ENCODE data around the gene NUDT15.
"Not testable (repeated sequence)": the region's sequence is repeated elsewhere in the genome, so short reads cannot be mapped to it uniquely, and the experiment has no call there.

The NUDT15 gene

DNA sequence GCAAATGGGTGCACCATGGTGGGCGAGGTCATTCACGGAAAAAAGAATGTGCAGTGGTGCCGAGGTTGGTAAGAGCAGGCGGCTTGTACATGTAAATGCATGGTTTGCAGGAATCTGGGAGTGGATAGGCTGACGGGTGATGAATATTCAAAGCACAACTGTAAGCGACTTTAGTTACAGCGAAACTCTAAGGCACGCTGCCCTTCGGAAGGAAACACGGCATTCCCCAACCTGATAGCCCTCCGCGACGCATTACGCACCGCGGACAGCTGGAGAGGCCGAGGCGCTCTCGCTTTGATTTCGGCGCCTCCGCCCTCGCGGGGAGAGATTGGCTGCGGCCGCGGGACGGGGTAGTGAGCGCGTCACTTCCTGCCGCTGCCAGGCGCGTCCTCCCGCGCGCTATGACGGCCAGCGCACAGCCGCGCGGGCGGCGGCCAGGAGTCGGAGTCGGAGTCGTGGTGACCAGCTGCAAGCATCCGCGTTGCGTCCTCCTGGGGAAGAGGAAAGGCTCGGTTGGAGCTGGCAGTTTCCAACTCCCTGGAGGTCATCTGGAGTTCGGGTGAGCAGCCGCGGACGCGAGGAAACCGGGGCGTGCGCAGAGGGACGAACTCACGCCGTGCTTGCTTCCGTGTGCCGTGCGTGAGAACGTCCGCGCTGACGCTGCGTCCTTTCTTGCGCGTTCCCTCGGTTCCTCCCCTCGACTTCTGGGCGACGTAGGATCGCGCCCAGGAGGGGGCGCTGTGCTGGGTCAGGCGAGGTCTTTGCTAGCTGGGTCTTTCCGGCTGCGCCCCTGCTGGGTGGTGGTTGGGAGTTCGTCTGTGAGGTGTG is at the start of gene NUDT15:
Gene NUDT15, plus strand, starts transcription at position 381 of the 828 bp plus-strand sequence. Its CDS starts 21 bp downstream, at position 402.
- Mint-ChIP-seq H3K4me1 (ENCODE audit: low read depth) (peaks cover 33% of the 10 kb centered on the region), H3K4me3 (peak within 1 kb of the TSS; percentile 94), H3K27ac (peak within 1 kb of the TSS; percentile 98), H3K36me3 (ENCODE audit: low read depth) (peaks cover 20% of the 10 kb centered on the region), H3K9me3 (peaks cover 9% of the 10 kb centered on the region), H3K27me3 (ENCODE audit: low read depth) (no peaks in the 10 kb centered on the region)

DNA sequence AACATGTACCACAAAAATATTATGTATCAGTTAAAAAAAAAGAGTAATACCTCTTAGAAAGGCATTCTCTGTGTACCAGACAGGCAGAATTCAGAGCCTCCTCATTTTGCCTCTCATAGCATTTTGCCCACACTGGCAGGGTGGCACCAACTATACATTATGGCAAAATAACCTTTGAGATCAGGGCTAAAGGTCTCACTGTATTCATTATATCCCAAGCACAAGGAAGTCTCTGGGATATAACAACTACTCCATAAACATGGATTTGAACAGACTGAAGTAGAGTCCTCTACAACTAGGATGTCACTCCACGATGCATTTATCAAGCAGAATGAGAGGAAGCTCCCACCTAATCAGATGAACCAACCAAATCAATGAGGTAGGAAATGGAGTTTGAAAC is 47.1 kb upstream of the NUDT15 start:
- Mint-ChIP-seq H3K9me3 (no peaks in the 10 kb centered on the region), H3K4me1 (ENCODE audit: low read depth) (peaks cover 2% of the 10 kb centered on the region), H3K4me3 (no peak overlapping the region), H3K27ac (no peak overlapping the region), H3K36me3 (ENCODE audit: low read depth) (peaks cover 50% of the 10 kb centered on the region), H3K27me3 (ENCODE audit: low read depth) (no peaks in the 10 kb centered on the region)

DNA sequence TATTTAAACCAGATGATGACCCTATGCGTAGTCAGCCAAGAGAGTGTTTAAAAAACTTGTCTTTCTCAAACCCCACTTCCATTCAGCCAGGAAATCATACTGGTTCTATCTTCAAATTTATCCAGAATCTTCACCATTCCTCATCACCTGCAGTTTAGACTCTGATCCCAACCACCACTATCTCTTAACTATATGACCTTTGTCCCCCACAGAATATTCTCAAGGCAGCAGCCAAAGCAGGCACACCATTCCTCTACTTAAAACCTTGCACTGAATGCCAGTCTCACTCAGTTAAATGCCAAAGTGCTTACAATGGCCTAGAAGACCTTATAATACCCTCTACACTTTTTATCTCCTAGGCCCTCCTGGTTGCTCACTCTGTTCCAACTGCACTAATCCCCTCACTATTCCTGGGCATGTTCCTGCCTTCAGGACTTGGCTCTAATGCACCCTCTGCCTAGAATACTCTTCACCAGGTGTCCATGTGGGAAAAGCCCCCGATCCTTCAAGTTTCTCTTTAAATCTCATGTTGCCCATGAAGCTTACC is 46.5 kb upstream of the NUDT15 start:
- Mint-ChIP-seq H3K4me3 (no peak overlapping the region), H3K4me1 (ENCODE audit: low read depth) (peaks cover 2% of the 10 kb centered on the region), H3K27ac (peak overlapping the region; percentile 22), H3K9me3 (no peaks in the 10 kb centered on the region), H3K27me3 (ENCODE audit: low read depth) (no peaks in the 10 kb centered on the region), H3K36me3 (ENCODE audit: low read depth) (peaks cover 45% of the 10 kb centered on the region)

DNA sequence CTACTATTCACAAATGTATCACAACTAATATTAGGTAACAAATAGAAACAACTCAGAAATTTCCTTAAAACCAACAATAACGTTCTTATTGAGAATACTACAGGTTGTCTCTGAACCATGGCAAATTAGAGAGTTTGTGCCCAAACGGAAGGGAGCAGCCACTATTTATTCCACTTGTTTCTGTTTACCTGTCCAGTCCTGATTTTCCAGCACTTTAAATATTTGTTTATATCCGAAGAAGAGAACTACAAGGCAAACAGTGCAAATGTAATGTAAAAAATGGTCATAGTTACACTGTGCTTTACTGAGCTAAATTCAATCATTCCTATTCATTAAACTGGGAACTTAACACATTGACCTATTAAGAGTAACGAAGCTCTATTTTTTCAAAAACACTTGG is 45.7 kb upstream of the NUDT15 start:
- H3K27ac Mint-ChIP-seq = no peak overlapping the region
- H3K27me3 Mint-ChIP-seq (ENCODE audit: low read depth) = no peaks in the 10 kb centered on the region
- H3K36me3 Mint-ChIP-seq (ENCODE audit: low read depth) = peaks cover 40% of the 10 kb centered on the region
- H3K4me3 Mint-ChIP-seq = no peak overlapping the region
- H3K4me1 Mint-ChIP-seq (ENCODE audit: low read depth) = peaks cover 2% of the 10 kb centered on the region
- no peaks in the 10 kb centered on the region for H3K9me3 Mint-ChIP-seq

DNA sequence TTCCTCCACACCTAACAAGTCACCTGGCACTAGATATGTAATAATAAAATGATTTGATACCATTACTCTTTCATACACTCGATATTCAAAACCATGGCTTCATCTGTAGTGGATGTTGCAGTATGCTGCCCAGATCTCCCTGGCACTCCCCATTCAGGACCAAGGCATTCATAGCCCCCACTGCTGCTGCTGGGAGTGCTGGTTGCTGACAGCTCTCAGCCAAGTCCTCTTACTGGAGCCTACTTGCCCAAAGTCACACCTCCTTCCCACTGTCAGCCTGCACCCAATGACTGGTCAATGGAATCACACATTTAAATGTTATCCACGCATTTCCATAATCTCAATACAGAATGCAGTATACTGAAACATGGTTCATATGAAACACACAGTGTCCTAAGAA is 40.1 kb upstream of the NUDT15 start:
- H3K4me1 Mint-ChIP-seq (ENCODE audit: low read depth) = peaks cover 20% of the 10 kb centered on the region

DNA sequence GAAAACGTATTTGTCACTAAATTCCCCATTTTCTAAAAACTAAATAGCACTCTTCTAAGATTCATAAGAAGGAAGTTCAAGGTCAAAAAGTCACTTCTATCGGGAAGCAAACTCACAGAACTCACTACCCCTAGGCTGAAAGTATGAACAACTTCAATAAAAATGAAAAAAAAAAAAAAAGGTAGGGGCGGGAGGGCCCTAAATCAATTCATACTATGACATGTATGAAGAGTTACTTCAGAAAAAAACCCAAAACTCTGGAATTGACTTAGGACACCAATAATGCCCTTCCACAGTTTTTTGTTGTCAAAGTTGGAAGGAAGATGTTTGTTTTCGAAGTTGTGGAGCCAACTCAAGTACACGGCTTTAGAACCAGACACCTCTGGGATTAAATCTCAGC is 37.6 kb upstream of the NUDT15 start:
- no peak overlapping the region for H3K27ac Mint-ChIP-seq
- peak overlapping the region; percentile 93 for H3K4me3 Mint-ChIP-seq
- H3K4me1 Mint-ChIP-seq (ENCODE audit: low read depth) = peaks cover 20% of the 10 kb centered on the region
- no peaks in the 10 kb centered on the region for H3K9me3 Mint-ChIP-seq
- H3K36me3 Mint-ChIP-seq (ENCODE audit: low read depth) = peaks cover 8% of the 10 kb centered on the region
- no peaks in the 10 kb centered on the region for H3K27me3 Mint-ChIP-seq (ENCODE audit: low read depth)

More for the DNA sequence above, 40.1 kb upstream of the NUDT15 start:
- Mint-ChIP-seq H3K4me3 (no peak overlapping the region), H3K27ac (no peak overlapping the region), H3K27me3 (ENCODE audit: low read depth) (no peaks in the 10 kb centered on the region), H3K9me3 (no peaks in the 10 kb centered on the region), H3K36me3 (ENCODE audit: low read depth) (peaks cover 22% of the 10 kb centered on the region)

DNA sequence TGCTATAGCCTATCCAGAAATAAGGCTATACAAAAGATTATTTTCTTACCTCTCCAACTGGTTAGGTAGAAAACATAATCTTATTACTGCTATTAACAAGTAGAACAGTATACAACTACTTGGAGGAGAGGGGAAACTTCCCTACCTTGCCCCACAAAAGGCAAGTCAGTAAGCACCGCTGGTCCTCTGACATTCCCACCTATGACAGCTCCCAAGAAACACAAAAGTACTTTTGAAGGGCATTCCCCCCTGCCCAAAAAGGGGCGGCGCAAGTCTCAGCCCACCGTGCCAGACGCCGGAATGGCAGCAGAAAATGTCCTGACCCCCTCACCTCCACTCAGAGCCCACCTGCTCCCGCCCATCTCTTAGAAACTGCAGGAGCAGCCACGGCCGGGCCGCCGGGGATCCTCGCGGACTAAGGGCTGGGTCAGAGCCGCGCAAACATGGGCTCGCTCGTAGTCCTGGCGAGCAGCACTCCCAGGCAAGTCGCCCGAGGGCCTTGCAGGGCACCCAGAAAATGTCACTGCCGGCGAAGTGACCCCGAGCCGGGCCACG is 36.9 kb upstream of the NUDT15 start:
- Mint-ChIP-seq H3K36me3 (ENCODE audit: low read depth) (peaks cover 8% of the 10 kb centered on the region), H3K27me3 (ENCODE audit: low read depth) (no peaks in the 10 kb centered on the region), H3K4me1 (ENCODE audit: low read depth) (peaks cover 20% of the 10 kb centered on the region), H3K27ac (peak overlapping the region; percentile 91), H3K4me3 (peak overlapping the region; percentile 93), H3K9me3 (no peaks in the 10 kb centered on the region)

DNA sequence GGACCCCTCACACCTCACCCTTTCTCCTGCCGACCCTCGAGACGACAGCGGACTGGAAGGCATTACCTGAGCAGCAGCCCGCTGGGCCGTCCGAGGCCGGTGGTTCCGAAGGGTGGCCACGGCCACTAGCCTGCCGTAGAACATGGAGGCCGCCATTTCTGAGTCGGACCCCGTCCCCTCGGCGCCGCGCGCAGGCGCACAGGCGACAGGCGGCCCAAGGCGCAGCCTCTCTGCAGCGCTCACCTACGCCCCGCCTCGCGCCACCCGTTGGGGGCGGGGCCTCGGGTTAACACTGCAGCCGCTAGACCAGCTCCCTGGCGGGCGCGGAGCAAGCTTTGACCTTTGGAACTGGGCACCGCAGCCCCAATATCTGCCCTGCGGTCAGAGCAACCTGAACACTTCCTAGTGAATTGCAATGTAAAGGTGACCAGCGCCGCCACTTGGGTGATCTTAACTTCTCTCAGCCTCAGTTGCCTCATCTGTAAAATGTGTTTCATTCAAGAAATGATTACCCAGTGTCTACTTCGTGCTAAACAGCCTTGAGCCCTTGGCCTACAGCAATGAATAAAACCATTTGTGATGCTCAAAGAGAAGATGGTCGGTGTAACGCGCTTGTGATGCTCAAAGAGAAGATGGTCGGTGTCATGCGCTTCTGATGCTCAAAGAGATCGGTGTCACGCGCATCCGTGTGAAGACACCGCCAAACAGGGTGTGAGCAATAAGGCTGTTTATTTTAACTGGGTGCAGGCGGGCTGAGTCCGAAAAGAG is 36.2 kb upstream of the NUDT15 start, which contains the start of gene SUCLA2:
Gene SUCLA2, minus strand, starts transcription at position 160 of the 768 bp plus-strand sequence. Its CDS starts 4 bp downstream, at position 156.
- Mint-ChIP-seq H3K4me3 (peak within 1 kb of the TSS; percentile 93), H3K27me3 (ENCODE audit: low read depth) (no peaks in the 10 kb centered on the region), H3K9me3 (no peaks in the 10 kb centered on the region), H3K36me3 (ENCODE audit: low read depth) (peaks cover 8% of the 10 kb centered on the region), H3K4me1 (ENCODE audit: low read depth) (peaks cover 20% of the 10 kb centered on the region), H3K27ac (peak within 1 kb of the TSS; percentile 91)

DNA sequence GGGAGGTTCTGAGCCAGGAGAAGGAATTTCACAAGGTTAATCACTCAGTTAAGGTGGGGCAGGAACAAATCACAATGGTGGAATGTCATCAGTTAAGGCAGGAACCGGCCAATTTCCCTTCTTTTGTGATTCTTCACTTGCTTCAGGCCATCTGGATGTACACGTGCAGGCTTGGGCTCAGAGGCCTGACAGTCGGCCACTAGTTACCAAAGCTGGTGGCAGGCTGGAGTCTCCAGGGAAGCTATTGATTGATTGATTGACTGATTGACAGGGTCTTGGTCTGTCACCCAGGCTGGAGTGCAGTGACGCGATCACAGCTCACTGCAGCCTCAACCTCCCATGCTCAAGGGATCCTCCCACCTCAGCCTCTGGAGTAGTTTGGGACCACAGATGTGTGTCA is 35.5 kb upstream of the NUDT15 start:
- not testable (repeated sequence) for H3K36me3 Mint-ChIP-seq (ENCODE audit: low read depth); H3K9me3 Mint-ChIP-seq; H3K27me3 Mint-ChIP-seq (ENCODE audit: low read depth)
- peaks cover 20% of the 10 kb centered on the region for H3K4me1 Mint-ChIP-seq (ENCODE audit: low read depth)
- H3K4me3 Mint-ChIP-seq = peak overlapping the region; percentile 93
- H3K27ac Mint-ChIP-seq = peak overlapping the region; percentile 91

DNA sequence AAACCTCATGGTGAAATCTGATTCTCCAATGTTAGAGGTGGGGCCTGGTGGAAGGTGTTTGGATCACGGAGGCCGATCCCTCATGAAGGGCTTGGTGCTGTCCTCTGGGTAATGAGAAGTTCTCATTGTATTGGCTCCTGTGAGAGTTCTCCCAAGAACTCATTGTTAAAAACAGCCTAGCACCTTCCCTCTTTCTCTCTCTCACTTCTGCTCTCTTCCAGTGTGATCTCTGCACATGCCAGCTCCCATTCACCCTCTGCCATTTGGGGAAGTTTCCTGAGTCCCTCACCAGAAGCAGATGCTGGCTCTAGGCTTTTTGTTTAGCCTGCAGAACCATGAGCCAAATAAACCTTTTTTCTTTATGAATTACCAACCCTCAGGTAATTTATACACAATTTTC is 33.3 kb upstream of the NUDT15 start:
- no peak overlapping the region for H3K27ac Mint-ChIP-seq
- peaks cover 12% of the 10 kb centered on the region for H3K4me1 Mint-ChIP-seq (ENCODE audit: low read depth)
- H3K4me3 Mint-ChIP-seq = no peak overlapping the region
- H3K36me3 Mint-ChIP-seq (ENCODE audit: low read depth) = peaks cover 1% of the 10 kb centered on the region
- no peaks in the 10 kb centered on the region for H3K9me3 Mint-ChIP-seq
- no peaks in the 10 kb centered on the region for H3K27me3 Mint-ChIP-seq (ENCODE audit: low read depth)

DNA sequence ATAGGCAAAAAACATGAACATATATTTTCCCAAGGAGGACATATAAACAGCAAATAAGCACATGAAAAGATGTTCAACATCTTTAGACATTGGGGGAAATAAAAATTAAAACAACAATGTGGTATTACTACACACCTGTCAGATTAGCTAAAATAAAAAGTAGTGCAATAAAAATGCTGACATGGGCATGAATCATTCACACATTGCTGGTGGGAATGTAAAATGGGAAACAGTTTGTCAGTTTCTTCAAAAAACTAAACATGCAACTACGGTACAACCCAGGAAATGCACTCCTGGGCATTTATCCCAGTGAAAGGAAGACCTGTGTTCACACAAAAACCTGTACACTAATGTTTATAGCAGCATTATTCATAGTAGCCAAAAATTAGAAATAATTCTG is 31.1 kb upstream of the NUDT15 start:
- Mint-ChIP-seq H3K4me3 (no peak overlapping the region), H3K27ac (no peak overlapping the region), H3K27me3 (ENCODE audit: low read depth) (no peaks in the 10 kb centered on the region), H3K36me3 (ENCODE audit: low read depth) (no peaks in the 10 kb centered on the region), H3K4me1 (ENCODE audit: low read depth) (peaks cover 6% of the 10 kb centered on the region), H3K9me3 (no peaks in the 10 kb centered on the region)

DNA sequence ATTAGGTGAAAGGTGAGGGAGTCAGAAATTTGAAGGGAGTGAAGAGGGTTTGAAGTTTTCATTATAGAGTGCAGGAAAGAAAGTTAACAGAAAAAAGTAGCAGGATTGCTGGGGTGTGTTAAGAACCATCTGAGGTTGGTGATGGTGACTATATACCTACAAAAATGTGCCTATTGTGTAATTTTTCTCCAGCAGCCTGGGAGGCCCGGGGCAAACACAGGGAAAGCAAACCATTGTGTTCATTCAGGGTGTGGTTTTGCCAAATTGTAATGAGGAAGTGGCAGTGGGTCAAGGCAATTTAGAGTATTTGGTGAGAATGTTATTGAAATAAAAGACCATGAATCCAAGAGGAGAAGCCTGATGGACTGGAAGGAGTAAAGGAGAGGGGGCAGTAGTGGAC is 28.2 kb upstream of the NUDT15 start:
- Mint-ChIP-seq H3K27ac (no peak overlapping the region), H3K27me3 (ENCODE audit: low read depth) (no peaks in the 10 kb centered on the region), H3K4me3 (no peak overlapping the region), H3K9me3 (no peaks in the 10 kb centered on the region), H3K36me3 (ENCODE audit: low read depth) (no peaks in the 10 kb centered on the region), H3K4me1 (ENCODE audit: low read depth) (peaks cover 1% of the 10 kb centered on the region)

DNA sequence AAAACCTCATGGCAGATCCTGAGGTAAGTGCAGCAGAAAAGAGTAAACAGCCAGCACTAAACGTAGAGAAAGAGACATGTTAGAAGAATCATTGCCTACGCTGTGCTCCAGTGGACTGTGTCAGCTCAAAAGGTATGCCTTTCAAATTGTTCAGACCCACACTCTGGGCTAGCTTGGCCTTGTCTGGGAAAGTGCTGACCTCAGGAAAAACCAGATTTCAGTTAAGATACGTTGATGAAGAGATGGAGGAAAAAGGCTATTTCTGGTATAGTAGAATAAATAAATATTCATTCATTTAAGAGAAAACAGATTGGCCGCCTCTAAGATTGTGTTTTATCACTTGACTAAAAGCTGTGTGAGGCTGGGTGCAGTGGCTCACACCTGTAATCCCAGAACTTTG is 26.8 kb upstream of the NUDT15 start:
- Mint-ChIP-seq H3K9me3 (no peaks in the 10 kb centered on the region), H3K36me3 (ENCODE audit: low read depth) (no peaks in the 10 kb centered on the region), H3K4me1 (ENCODE audit: low read depth) (peaks cover 1% of the 10 kb centered on the region), H3K27me3 (ENCODE audit: low read depth) (no peaks in the 10 kb centered on the region), H3K4me3 (no peak overlapping the region), H3K27ac (no peak overlapping the region)

DNA sequence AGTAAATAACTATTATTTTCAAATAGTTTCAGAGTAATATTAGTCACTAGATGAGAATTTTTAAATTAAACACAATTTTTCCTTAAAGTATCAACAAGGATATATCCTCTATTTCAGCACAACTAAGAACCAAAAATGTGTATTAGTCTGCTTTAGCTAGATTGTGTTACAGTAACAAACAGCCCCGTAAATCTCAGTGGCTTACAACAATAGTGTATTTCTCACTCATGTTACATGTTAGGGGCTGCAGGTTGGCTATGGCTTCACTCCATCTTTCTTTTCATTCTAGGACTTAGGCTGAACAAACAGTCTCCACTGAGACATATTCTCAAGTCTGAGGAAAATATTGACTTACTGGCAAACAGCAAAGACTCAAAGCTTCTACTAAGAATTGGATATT is 24.9 kb upstream of the NUDT15 start:
- H3K4me3 Mint-ChIP-seq = no peak overlapping the region
- H3K36me3 Mint-ChIP-seq (ENCODE audit: low read depth) = no peaks in the 10 kb centered on the region
- H3K27me3 Mint-ChIP-seq (ENCODE audit: low read depth) = no peaks in the 10 kb centered on the region
- peaks cover 1% of the 10 kb centered on the region for H3K4me1 Mint-ChIP-seq (ENCODE audit: low read depth)
- no peaks in the 10 kb centered on the region for H3K9me3 Mint-ChIP-seq
- no peak overlapping the region for H3K27ac Mint-ChIP-seq
